Fibroblast of lung (primary cell): ENCODE data around the gene NEGR1. TPM values are rescaled to one million over a fixed set of nuclear protein-coding genes. Genes with fewer than 3 reads are reported as not detected.
A peak's percentile ranks its signal among the peaks of the same experiment; 100 is the strongest.

Experiments used
- DNase-seq, 2 donors: peaks; one replicate each; pipeline versions ENCODE4 v3.0.0 to v3.0.0-alpha.2; 2010; ENCODE audit warnings: low read depth in 2 of 2
- H2AFZ ChIP-seq: 2 replicates; pipeline ENCODE4 v1.5.1; 2012; ENCODE audit warnings: low read length, control low read depth, inconsistent platforms
- H3K27ac ChIP-seq: 2 replicates; pipeline ENCODE4 v1.5.1; 2011; ENCODE audit warnings: low read length, control low read depth; ENCODE audit not compliant: insufficient read depth
- H3K27me3 ChIP-seq: 2 replicates; pipeline ENCODE4 v1.5.1; 2011; ENCODE audit warnings: mild to moderate bottlenecking, low read length; ENCODE audit not compliant: control insufficient read depth, insufficient read depth
- H3K36me3 ChIP-seq: 2 replicates; pipeline ENCODE4 v1.5.1; 2011; ENCODE audit warnings: low read length; ENCODE audit not compliant: control insufficient read depth, insufficient read depth
- H3K4me1 ChIP-seq: 2 replicates; pipeline ENCODE4 v1.5.1; 2011; ENCODE audit warnings: low read length; ENCODE audit not compliant: control insufficient read depth, insufficient read depth; ENCODE audit errors: extremely low read depth
- H3K4me2 ChIP-seq: 2 replicates; pipeline ENCODE4 v1.5.1; 2011; ENCODE audit warnings: low read length, control low read depth; ENCODE audit not compliant: insufficient read depth; ENCODE audit errors: extremely low read depth
- H3K4me3 ChIP-seq, 4 experiments: fragments of 200-600 bp in 1 of 4; sonication (generic) in 1 of 4; replicated peaks in 1 of 4; 2 replicates each; pipeline ENCODE4 v1.5.1; 2011 to 2016; ENCODE audit warnings: low read length in 4 of 4, low read depth in 3 of 4, mild to moderate bottlenecking in 3 of 4, control low read depth in 2 of 4, inconsistent platforms in 1 of 4, mixed read lengths in 1 of 4; ENCODE audit not compliant: insufficient read depth in 1 of 4; ENCODE audit errors: control extremely low read depth in 1 of 4
- H3K79me2 ChIP-seq: 2 replicates; pipeline ENCODE4 v1.5.1; 2012; ENCODE audit warnings: mild to moderate bottlenecking, low read length, inconsistent platforms; ENCODE audit not compliant: control insufficient read depth, insufficient read depth
- H3K9ac ChIP-seq: 2 replicates; pipeline ENCODE4 v1.5.1; 2011; ENCODE audit warnings: mild to moderate bottlenecking, low read length, control low read depth; ENCODE audit not compliant: insufficient read depth
- H3K9me3 ChIP-seq: 2 replicates; pipeline ENCODE4 v1.5.1; 2012; ENCODE audit warnings: low read depth, low read length; ENCODE audit not compliant: control insufficient read depth, insufficient read depth
- H4K20me1 ChIP-seq: 2 replicates; pipeline ENCODE4 v1.5.1; 2011; ENCODE audit warnings: low read length; ENCODE audit not compliant: control insufficient read depth, insufficient read depth; ENCODE audit errors: extremely low read depth
- EZH2 ChIP-seq: IDR thresholded peaks from 2 replicates; pipeline ENCODE4 v1.5.1; 2012; ENCODE audit warnings: low read length, control low read depth, mild to moderate bottlenecking; ENCODE audit errors: missing control alignments
- polyA plus RNA-seq, 2 donors: library from polyadenylated mRNA; depleted of rRNA in 1 of 2; stranded (reverse) in 1 of 2; unstranded in 1 of 2; fragments of >200 nt; gene quantifications; 2 replicates each; pipeline ENCODE4 v1.2.1, GENCODE V29; 2011 to 2012; ENCODE audit warnings: missing spikeins in 1 of 2
- total RNA-seq: library from RNA; depleted of rRNA; stranded (reverse); fragments of >200 nt; gene quantifications from 2 replicates; pipeline ENCODE4 v1.2.1, GENCODE V29; 2014
- TF ChIP-seq, protein P1 (sequence below), 2 donors: IDR thresholded peaks in 1 of 2; conservative IDR thresholded peaks in 1 of 2; 1 replicate in 1 of 2; 2 replicates in 1 of 2; pipeline ENCODE4 v1.5.1; 2011 to 2012; ENCODE audit warnings: low read length in 2 of 2, control low read depth in 1 of 2, inconsistent platforms in 1 of 2, low read depth in 1 of 2, mild to moderate bottlenecking in 1 of 2

The NEGR1 gene
- total and polyA plus RNA-seq, 2 donors (not counting 1 experiment from before 2014, with no cell fraction given), result 3.1 to 9.4 TPM

DNA sequence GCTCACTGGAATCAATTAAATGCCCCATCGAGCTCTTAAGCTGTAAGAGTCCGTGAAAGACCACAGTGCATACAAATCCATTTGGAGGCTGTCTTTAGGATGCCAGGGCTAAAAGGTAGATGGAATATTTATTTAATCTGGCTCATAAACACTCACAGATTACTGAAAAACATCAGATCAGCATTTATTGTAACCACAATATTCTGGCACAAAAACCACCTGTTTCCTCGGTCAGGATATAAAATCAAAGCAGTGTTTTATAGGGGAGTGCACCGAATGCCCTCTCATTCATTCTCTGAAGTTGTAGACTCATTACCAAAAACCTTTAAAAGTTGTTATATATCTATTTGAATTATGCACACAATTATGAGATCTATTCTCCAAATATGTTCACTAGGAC lies 500.9 kb downstream of the NEGR1 start:
- Histone ChIP-seq H3K79me2 (no peaks in the 10 kb centered on the region), H3K4me2 (no peak overlapping the region), H4K20me1 (no peaks in the 10 kb centered on the region), H3K4me3 (no peak overlapping the region), H2AFZ (no peak overlapping the region), H3K36me3 (no peaks in the 10 kb centered on the region), H3K27ac (no peak overlapping the region), H3K4me1 (no peaks in the 10 kb centered on the region), H3K9me3 (no peaks in the 10 kb centered on the region), H3K9ac (no peak overlapping the region), H3K27me3 (no peaks in the 10 kb centered on the region)
- no peak for DNase-seq
- TF ChIP-seq, protein P1, sequence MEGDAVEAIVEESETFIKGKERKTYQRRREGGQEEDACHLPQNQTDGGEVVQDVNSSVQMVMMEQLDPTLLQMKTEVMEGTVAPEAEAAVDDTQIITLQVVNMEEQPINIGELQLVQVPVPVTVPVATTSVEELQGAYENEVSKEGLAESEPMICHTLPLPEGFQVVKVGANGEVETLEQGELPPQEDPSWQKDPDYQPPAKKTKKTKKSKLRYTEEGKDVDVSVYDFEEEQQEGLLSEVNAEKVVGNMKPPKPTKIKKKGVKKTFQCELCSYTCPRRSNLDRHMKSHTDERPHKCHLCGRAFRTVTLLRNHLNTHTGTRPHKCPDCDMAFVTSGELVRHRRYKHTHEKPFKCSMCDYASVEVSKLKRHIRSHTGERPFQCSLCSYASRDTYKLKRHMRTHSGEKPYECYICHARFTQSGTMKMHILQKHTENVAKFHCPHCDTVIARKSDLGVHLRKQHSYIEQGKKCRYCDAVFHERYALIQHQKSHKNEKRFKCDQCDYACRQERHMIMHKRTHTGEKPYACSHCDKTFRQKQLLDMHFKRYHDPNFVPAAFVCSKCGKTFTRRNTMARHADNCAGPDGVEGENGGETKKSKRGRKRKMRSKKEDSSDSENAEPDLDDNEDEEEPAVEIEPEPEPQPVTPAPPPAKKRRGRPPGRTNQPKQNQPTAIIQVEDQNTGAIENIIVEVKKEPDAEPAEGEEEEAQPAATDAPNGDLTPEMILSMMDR (conservative IDR thresholded peaks at IDR 0.05 in 1 of 2, IDR thresholded peaks at IDR 0.05 in 1 of 2; ENCODE audit: low read depth in 1 of 2, low read length in 2 of 2), result no peak
- TF ChIP-seq EZH2, result no peak

DNA sequence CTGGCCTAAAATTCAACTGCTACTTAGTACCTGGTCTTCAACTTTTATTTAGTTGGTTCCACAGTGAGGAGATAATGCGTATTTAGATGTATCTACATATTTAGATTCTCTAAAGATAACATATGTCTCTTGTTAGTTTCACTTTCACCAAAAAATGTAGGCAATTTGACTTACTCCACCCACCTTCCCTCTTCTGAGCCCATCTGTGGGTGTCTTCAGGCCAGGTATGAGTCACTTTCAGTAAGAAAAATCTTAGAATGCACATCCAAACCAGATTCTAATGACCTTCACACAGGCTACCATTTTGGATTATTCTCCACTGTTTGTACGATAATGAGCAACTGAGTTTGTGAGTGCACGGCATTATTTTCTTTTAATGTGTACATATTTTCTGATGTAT lies 501.7 kb downstream of the NEGR1 start:
- TF ChIP-seq, protein P1 (conservative IDR thresholded peaks at IDR 0.05 in 1 of 2, IDR thresholded peaks at IDR 0.05 in 1 of 2; ENCODE audit: low read depth in 1 of 2, low read length in 2 of 2), result no peak
- TF ChIP-seq EZH2, result no peak
- Histone ChIP-seq H3K4me3 (no peak overlapping the region), H3K27me3 (no peaks in the 10 kb centered on the region), H3K4me1 (no peaks in the 10 kb centered on the region), H3K4me2 (no peak overlapping the region), H3K9me3 (no peaks in the 10 kb centered on the region), H2AFZ (no peak overlapping the region), H4K20me1 (no peaks in the 10 kb centered on the region), H3K79me2 (no peaks in the 10 kb centered on the region), H3K27ac (no peak overlapping the region), H3K9ac (no peak overlapping the region), H3K36me3 (no peaks in the 10 kb centered on the region)
- peak in 1 of 2 donors; percentile 44 for DNase-seq

DNA sequence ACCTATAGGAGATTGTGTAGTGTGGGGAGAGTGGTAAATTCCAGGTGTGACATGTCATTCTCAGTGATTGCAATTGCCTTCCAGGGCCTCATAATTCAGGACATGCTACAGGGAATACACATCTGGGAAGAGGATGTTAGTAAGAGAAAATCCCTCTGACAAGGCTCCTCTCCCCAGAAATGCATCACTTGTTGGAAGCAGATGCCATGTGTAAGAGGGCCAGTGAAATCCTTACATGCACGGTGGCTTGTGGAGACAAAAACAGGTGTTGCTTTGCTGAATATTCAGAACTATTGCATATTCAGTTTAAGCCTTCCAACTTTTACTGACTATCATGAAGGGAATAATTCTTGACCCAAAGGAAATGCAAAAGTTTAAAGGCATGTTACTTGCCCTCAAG lies 503.4 kb downstream of the NEGR1 start:
- Histone ChIP-seq H3K79me2 (no peaks in the 10 kb centered on the region), H3K4me3 (no peak overlapping the region), H3K4me2 (no peak overlapping the region), H4K20me1 (no peaks in the 10 kb centered on the region), H3K27ac (no peak overlapping the region), H3K9ac (no peak overlapping the region), H3K4me1 (no peaks in the 10 kb centered on the region), H3K9me3 (no peaks in the 10 kb centered on the region), H2AFZ (no peak overlapping the region), H3K27me3 (no peaks in the 10 kb centered on the region), H3K36me3 (no peaks in the 10 kb centered on the region)
- DNase-seq, result no peak
- TF ChIP-seq, protein P1 (conservative IDR thresholded peaks at IDR 0.05 in 1 of 2, IDR thresholded peaks at IDR 0.05 in 1 of 2; ENCODE audit: low read depth in 1 of 2, low read length in 2 of 2), result no peak
- TF ChIP-seq EZH2, result no peak
